Activated CD4-positive, alpha-beta T cell treated with anti-CD3 and anti-CD28 coated beads, Interleukin-2, Interleukin-4, amounts not matched to agents 100 ng/mL and 50 ng/mL, durations not matched to agents 16 hours and 8 hours (primary cell): Measurements from ENCODE around the gene PPP1R37.

Source experiments
- DNase-seq: peaks from one replicate; pipeline ENCODE4 v3.0.0-alpha.2; 2020; ENCODE audit warnings: low spot score

Gene PPP1R37

GRCh38 chr19:45138303-45138751 is 45.3 kb downstream of the PPP1R37 start:
- no peak for DNase-seq

- no peak for DNase-seq
Observed at GRCh38 chr19:45139286-45140143, 46.5 kb downstream of the PPP1R37 start.

- no peak for DNase-seq
Observed at GRCh38 chr19:45140144-45140503, 47.1 kb downstream of the PPP1R37 start.

- DNase-seq, result no peak
Observed at GRCh38 chr19:45140533-45140932, 47.6 kb downstream of the PPP1R37 start.

- no peak for DNase-seq
Observed at GRCh38 chr19:45141203-45141900, 48.4 kb downstream of the PPP1R37 start.

GRCh38 chr19:45142016-45142725 is 49.2 kb downstream of the PPP1R37 start:
- no peak for DNase-seq

GRCh38 chr19:45142726-45143110 is 49.7 kb downstream of the PPP1R37 start:
- DNase-seq, result no peak

GRCh38 chr19:45144431-45145269 is 51.7 kb downstream of the PPP1R37 start:
- DNase-seq, result no peak

GRCh38 chr19:45145270-45146189 is 52.6 kb downstream of the PPP1R37 start:
- DNase-seq, result no peak

GRCh38 chr19:45146251-45146650 is 53.3 kb downstream of the PPP1R37 start:
- no peak for DNase-seq

GRCh38 chr19:45146741-45147205 is 53.8 kb downstream of the PPP1R37 start:
- no peak for DNase-seq

GRCh38 chr19:45147835-45148676 is 55.1 kb downstream of the PPP1R37 start:
- DNase-seq, result no peak

GRCh38 chr19:45149129-45149528 is 56.1 kb downstream of the PPP1R37 start:
- DNase-seq, result no peak

GRCh38 chr19:45150180-45150579 is 57.2 kb downstream of the PPP1R37 start:
- no peak for DNase-seq

- DNase-seq, result no peak
Observed at GRCh38 chr19:45150751-45151281, 57.8 kb downstream of the PPP1R37 start.

- no peak for DNase-seq
Observed at GRCh38 chr19:45151320-45151719, 58.3 kb downstream of the PPP1R37 start.

GRCh38 chr19:45151821-45152503 is 59.0 kb downstream of the PPP1R37 start:
- no peak for DNase-seq

GRCh38 chr19:45152504-45153338 is 59.7 kb downstream of the PPP1R37 start:
- peak; percentile 39 for DNase-seq
